Hematopoietic multipotent progenitor cell treated with erythropoietin and hydrocortisone succinate and interleukin-3 and kit ligand, for 8 days (in vitro differentiated cells): ENCODE data around the gene NEK8.

Experiments used
- DNase-seq: peaks from one replicate; pipeline ENCODE4 v3.0.0-alpha.2; 2015

The NEK8 gene

DNA sequence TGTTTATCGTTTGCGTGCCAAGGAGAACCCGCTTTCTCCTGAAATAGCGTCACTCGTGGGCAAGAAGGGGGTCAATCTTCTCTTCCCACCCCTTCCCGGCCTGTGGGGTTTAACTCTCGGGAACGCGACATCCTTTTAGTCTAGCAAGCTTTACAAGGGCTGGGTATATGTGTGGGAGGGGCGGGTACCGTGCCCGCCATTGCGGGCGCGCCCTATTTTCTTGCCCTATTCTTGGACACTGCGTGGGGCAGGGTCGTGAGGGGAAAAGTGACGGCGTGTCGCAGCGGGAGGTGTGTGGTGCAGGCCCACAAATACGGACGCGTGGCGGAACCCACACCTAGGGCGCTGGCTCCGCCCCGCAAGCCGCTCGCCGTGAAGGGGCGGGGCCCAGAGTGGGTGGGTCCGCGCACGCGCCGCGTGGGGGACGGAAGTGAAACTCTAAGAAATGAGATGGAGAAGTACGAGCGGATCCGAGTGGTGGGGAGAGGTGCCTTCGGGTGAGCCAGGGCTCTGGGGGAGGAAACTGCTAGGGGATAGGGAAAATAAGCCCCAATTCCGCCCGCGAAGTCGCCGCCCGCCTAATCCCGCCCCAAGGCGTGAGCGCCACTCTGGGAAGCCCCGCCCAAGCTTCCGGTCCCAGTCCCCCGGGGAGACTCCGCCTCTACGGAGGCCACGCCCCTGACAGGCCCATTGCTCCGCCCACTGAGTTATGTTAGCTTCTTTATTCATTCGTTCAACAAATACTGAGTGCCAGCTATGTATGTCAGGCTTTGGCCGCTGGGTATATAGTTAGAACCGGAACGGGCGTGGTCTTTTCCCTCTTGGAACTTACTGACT is at the start of gene NEK8:
NEK8 (plus strand) TSS at position 425 of the 837 bp plus-strand sequence; CDS start at position 451, 26 bp downstream.
- DNase-seq = peak; percentile 96

DNA sequence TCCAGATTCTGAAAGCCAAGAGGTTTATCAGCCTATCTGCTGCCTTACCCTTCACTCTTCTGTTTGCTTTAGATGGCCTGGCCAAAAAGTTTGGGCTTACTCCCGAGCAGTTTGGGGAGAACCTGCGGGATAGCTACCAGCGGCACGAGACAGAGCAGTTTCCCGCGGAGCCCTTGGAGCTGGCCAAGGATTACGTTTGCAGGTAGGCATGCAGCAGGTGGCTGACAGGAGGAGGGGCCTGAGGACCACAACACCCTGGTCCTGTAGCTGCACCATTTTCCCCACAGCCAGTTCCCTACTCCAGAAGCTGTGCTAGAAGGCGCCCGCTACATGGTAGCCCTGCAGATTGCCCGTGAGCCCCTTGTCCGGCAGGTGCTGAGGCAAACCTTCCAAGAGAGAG is 45.9 kb upstream of the NEK8 start:
- DNase-seq = no peak

DNA sequence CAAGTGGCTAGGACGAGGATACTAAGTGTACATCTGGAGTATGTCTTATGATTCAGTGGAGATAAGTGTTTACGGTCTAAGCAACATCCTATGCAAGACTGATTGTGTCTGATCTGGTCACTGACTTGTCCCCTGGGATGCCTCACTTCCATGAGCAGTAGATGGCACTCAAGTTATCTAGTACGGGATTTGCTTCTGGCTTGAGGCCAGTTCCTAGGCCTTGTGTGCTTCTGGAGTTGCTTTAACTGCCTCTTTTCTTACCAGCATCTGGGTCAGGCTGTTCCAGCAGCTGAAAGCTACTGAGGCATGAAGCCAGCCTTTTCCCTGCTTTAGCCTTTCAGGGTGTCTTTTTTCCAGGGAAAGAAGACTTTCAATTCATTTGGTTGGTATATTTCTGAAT is 43.6 kb upstream of the NEK8 start:
- peak; percentile 35 for DNase-seq

DNA sequence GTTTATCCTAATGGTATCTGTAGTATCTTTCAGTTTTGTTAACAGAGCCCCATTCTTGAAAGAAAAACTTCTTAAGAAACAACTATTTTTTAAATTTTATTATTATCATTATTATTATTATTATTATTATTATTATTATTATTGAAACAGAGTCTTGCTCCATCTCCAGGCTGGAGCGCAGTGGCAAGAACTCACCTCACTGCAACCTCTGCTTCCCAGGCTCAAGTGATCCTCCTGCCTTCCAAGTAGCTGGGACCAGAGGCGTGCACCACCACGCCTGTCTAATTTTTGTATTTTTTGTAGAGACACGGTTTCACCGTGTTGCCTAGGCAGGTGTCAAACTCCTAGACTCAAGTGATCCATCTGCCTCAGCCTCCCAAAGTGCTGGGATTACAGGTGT is 43.2 kb upstream of the NEK8 start:
- no peak for DNase-seq

DNA sequence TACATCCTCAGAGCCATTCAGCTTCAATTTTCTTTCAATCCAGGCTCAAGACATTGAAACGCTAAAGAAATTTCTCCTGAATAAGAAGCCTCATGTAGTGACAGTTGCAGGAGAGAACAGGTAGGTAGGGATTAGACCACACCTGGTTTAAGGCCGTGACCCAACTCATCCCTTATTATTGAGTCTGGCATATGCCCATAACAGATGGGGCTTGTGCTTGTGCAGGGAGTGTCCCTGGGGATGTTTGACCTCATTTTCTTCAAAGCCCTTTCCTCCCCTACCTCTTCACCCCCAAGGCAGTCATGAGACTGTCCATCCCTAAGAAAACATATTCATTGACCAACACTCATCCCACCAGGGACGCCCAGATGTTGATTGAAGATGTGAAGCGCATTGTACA is 42.3 kb upstream of the NEK8 start:
- no peak for DNase-seq

DNA sequence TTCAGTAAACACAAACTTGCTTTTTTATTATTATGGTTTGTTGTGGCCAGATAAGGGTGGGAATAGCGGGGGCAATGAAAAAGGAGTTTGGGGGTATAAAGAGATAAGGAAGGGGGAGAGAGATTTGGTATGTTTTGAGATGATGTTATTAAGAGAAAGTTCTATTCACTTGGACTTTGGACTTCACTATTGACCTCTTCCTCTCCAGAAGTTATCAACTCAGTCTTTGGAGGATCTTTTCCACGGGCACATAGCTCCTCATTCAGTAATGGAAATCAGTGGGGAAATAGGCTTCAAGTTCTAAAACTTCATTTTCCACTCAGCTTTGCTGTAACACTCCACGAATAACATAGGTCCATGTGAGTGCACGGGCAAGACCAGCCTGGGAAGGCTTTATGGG is 40.1 kb upstream of the NEK8 start:
- no peak for DNase-seq

DNA sequence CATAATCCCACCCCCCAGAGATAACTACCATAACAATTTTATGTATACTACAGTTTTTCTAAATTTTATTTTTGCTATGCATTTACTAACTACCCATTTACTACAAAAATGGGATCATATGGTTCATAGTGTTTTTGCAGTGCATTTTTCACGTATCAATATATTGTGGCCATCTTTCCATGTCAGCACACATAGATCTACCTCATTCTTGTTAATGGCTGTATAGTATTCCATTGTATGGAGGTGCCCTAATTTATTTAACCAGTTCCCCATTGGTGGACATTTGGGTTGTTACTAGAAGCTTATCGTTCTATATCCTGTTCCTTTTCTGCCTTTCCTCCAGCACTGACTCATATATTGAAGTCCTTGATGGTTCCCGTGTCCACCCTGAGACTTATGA is 39.6 kb upstream of the NEK8 start:
- DNase-seq = no peak

DNA sequence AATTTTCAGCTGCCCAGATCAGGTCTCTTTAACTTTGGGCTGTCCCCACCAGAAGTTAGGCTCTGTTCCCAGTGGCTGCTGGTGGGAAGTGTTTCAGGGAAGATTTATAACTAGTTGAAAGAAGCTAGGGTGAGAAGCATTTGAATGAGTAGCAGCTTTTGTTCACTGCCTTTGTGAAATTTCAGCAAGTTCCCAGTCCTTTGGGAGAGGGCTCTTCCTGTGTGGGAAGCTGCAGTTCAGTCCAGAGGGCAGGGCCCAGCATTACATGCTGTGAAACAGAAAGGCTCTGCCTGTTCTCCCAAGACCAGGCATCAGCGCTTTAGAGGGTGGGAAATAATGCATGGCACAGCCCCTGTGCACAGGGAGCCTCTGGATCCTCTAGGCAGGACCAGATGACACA is 34.7 kb upstream of the NEK8 start:
- no peak for DNase-seq

DNA sequence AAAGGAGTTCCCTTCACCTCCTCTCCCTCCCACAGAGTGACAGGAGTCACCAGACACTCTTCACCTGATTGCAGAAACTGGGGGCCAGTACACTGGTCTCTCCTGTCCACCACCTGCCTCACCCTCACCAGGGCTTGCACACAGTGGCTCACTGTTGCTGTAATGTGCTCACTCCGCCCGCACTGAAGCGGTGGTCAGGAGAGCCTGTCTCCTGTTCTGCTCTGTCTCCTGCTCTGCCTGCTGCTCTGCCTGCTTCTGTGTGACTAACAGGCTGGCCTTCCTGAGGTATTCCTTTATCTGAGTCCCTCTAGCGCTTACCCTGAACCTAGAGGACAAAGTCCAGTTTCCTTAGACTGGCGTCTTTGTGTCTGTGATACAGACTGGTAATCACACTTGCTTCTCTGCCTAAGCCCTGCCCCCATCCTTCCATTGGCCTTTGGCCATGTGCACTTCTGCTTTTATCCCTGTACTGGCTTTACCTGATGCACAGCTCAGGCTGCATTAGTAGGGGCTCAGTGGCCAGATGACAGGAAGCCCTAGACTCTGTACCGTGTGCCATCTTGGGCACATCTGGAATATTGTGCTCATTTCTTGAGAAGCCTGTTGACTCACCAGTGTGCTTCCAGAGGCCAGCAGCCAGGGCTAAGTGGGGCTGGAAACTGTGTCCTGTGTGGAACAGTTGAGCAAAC is 30.2 kb upstream of the NEK8 start:
- no peak for DNase-seq

DNA sequence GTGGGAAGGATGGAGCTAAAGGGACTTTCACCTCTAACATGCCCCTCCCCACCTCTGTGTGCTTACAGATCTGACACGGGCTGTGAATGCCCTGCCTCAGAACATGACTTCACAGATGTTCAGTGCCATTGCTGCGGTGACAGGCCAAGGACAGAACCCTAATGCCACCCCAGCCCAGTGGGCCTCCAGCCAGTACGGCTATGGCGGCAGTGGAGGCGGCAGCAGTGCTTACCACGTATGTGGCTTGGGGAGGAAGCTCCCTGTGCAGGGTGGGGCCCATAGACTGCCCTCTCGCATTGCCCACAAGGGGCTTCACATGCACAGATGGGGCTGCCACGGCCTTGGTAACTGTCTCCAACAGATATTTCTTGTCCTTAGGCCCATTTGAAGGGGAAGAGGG is 28.3 kb upstream of the NEK8 start:
- DNase-seq = no peak

DNA sequence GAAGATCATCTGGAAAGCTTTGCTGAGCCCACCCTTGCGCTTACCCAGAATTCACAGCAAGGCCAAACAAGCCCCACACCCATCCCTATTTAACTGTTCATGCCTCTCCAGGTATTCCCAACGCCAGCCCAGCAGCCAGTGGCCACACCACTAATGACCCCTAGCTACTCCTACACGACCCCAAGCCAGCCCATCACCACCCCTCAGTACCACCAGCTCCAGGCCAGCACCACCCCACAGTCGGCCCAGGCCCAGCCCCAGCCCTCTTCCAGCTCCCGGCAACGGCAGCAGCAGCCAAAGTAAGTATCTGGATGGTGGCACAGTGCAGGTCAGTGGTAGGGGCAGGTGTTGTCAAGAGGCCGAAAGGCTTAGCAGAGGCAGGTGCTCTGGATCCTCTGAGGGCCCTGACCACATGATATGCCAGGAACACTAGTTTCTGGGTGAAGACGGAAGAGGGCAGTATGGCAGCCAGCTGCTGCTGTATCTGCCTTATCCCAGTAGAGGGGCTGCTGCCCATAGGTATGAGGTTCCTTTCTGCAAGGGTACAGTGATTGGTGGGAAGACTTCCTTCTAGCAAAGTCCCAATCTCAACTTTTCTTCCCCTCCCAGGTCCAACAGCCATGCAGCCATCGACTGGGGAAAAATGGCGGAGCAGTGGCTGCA is 27.6 kb upstream of the NEK8 start:
- DNase-seq = no peak

DNA sequence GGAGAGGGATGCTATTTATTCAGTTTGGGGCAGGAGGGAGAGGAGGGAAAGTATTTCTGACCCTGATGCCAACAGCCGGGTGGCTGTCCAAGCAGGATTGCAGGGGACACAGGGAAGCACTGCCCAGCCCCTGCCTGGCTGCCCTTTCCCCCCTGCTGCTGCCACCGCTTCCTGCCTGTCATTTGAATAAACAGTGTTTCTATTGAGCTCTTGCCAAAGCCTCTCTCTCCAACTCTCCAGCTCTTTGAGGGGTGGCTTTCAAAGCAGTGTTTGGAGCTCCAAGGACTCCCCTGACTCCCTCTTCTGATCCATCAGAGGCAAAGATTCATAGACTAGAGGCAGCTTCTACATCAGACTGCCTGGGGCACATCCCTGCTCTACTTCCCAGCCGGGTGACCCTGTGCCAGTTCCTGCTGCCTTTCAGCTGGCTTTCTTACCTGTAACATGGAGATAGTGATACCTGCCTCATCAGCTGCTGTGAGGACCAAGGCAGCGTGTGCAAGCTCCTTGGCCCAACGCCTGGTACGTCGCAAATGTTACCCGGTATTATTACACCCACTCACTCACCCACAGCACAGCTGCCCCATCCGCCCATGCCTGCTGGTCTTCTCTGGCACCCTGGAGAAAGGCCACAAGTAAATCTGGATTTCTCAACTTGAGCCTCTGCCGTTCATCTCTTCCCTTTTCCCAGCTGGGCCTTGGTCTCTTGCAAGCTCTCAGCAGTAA is 26.4 kb upstream of the NEK8 start:
- DNase-seq = no peak

DNA sequence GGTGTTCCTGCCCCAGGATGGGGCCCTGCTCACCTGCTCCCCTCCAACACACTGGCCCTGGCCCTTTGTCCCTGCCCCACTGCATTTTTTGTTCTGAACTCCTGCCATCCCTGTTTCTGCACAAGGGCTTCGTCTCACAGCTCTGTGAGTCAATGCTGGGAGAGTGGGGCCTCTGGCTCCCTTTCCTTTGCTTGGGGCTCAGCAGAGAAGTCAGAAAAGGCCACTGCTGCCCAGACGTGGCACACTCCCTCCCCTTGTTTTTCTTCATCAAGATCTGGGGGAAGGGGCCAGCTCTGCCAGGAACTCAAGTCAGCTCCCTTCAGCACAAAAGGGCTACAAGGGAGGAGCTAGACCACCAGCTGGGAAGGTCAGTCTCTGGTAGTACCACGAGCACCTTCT is 25.8 kb upstream of the NEK8 start:
- no peak for DNase-seq

DNA sequence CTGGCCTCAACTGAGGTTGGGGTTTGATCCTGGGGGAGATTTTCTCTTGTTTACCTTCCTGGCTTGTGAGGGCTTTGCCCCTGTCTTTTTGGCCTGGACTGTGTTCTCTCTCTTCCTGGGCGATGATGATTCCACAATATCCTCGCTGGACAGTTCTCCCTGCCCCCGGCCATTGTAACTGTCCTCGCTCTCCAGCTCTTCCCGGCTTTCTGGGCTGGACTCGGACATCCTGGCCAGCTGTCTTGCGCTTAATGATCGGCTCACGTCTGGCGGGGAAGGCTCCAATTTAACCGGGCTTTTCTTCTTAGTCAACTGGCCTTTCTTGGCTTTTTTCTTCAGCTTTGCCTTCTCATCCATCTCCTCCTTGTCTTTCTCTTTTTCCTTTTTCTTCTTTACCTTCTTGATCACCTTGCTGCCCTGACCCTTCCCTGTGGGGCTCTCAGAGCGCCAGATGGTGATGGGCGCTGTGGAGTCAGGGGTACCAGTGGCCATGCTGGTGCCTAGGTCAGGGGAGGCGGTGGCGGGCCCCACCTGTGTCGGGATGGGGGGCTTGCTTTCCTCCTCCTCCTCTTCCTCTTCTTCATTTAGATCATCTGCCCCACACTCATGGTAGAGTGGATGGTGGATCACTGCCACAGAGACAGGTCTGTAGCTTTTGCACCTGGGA is 24.9 kb upstream of the NEK8 start:
- no peak for DNase-seq

DNA sequence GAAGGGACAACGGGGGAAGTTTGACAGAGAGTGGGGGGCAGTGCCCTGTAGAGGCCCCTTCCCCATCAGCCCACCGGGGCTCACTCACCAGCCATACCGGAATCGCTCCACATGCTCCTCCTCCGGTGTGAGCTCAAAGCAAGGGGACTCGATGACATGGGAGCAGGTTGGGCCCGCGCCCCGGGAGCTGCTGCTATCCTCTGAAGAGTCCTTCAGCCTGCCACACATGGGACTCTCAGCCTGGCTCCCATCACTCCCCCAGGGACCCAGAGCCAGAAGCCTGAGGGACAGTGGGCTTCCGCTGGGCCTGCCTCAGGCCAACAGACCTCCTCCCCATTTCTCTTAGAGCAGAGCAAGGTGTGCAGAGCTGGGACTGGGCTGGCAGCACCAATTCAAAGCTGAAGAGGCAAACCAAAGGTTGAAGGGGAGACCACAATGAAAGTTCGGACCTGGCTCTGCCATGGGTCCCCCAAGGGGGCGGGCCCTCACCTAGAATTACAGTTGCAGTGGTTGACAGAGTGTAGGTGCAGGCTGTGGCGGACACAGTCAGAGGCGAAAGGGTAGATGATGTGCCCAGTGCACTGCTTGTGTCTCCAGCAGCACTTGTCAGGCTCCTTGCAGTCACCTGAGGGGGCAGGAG is 24.2 kb upstream of the NEK8 start:
- DNase-seq = no peak

DNA sequence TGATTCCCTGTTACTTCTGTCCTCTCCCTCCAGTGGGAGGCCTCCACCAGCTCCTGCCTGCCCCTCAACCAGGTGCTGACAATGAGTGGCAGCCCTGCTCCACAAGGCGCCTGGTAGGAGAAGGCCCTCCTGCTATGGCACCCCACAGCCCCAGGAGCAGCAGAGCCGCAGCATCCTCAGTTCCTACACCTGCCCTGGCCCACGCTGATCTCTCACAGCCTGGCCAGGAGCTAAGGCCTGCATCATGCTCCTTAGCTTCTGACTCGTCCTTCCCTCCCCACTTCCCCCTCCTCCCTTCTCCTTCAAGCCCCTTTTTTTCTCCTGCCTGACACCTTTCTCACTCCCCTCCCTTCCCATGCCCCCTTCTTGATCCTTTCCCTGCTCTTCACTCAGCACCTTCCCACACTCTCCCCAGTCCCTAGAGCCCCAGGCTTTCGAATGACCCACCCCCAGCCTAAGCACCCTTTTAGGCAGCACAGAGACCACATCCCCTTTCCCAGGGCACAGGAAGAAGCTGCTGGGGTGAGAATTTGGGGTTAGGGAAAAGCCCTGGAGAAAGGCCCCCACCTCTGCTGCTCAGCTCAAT is 23.4 kb upstream of the NEK8 start:
- no peak for DNase-seq

DNA sequence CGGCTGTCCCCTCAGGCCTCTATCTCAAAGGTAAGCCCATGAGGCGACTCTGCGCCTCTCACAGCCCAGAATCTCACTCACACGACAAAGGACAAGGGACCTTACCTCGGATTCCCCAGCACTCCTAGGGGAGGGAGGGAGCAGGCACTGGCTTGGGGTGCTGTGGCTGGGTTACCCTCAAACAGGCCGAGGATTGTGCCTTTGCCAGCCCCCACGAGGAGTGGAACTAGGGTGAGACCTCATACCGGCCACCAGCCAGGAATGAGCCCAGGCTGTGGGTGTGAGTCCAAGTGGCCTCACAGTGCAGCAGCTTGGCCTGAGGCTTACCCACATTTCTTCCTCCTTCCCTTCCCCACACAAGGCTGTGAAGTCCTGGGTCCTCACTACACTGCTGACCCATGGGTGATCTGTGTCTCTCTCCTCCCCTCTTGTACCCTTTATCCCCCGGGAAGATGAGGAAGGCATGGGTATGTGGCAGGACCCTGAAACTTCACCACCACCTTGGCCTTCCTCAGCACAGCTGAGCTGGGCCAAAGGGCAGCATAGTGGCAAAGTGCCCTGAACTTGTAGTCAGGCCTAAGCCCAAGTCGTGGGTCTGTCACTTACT is 22.8 kb upstream of the NEK8 start:
- DNase-seq = no peak

DNA sequence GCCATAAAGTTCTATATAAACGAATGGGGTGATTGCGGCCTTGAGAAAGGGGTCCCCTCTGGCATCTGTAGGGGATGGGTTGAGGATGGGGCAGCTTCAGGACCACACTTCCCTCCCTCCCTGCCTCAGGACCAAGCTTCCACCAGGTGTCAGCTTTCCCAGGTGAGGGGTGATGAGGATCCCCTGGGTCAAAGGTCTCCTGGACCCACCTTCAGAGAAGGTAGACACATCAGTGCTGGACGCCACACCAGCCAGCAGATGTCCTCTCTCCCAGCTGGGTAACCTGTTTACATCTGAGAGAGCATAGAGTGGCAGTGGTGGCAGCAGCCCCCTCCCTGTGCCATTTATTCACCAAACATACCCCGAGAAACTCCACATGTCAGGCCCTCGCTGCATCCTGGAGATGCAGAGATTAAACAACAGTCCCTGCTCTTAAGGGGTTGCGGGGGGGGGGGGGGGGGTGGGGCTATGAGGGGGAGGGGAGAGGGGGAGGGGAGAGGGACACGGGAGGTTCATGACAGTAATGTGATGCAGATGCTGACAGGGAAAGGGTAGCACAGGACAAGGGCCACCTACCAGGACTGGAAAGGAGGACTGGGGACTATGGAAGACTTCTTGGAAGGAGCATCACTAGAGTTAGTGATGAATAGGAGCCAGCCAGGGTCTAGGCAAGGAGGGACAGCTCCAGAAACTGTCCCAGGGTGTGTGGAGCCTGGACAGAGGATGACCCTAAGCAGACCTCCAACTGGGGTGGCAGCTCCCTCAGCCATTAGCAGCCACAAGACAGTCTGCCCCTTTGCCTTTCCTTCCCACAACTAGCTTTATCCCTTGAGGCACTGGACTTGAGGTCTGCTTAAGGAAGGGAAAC is 21.9 kb upstream of the NEK8 start:
- DNase-seq = no peak

DNA sequence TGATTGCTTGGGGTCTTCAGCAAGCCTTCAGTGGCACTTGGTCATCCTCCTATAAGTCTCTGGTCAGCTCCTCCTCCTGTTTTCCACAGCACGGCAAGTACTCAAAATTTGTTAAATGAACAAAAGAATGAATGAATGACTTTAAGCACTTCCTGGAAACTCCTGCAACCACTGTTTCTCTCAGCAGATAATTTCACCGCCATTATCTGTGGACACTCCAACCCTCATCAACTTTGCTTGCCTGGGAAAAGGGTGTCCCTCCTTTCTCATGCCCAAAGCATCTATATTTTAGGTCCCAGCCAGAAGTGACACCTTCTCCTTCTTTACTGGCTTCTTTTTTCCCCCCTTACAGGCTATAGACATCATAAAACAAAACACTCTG is 21.3 kb upstream of the NEK8 start:
- DNase-seq = no peak
